ENCODE results near the gene SCAMP4. TPM values are rescaled to one million over a fixed set of nuclear protein-coding genes. Genes with fewer than 3 reads are reported as not detected.

The SCAMP4 gene
- total and polyA plus RNA-seq, 2 of the 13 experiments (the other 11 are each of a cell fraction or from before 2014, with no cell fraction given) = 10.7 to 13.7 TPM

- TF ChIP-seq ZNF629 (CRISPR knock-in tag; conservative IDR thresholded peaks at IDR 0.05) = peak; percentile 87
- no peak for TF ChIP-seq NPAS2 (CRISPR knock-in tag; IDR thresholded peaks at IDR 0.05; ENCODE audit: borderline replicate concordance)
- peak; percentile 96 for TF ChIP-seq RXRA (CRISPR knock-in tag; IDR thresholded peaks at IDR 0.05)
- TF ChIP-seq ZNF350 (CRISPR knock-in tag; IDR thresholded peaks at IDR 0.05; ENCODE audit: borderline replicate concordance, low read depth) = peak; percentile 79
- 0 out of 2 replicates have a peak, but pooled peaks have one; percentile 50 for TF ChIP-seq SIX1 (CRISPR knock-in tag; IDR thresholded peaks at IDR 0.05; ENCODE audit: borderline replicate concordance)
- peak; percentile 84 for TF ChIP-seq FOXA3 (CRISPR knock-in tag; IDR thresholded peaks at IDR 0.05)
- peak; percentile 57; the same call in 1 of the 2 replicates for TF ChIP-seq ZNF317 (CRISPR knock-in tag; IDR thresholded peaks at IDR 0.05)
- peak; percentile 83 for TF ChIP-seq CTCF (CRISPR knock-in tag; IDR thresholded peaks at IDR 0.05)
- TF ChIP-seq RFX1 (IDR thresholded peaks at IDR 0.05) = no peak
- TF ChIP-seq HDAC2 (CRISPR knock-in tag; IDR thresholded peaks at IDR 0.05) = peak; percentile 84
- TF ChIP-seq ZNF235 (CRISPR knock-in tag; IDR thresholded peaks at IDR 0.05; ENCODE audit: borderline replicate concordance) = no peak
- TF ChIP-seq FOXA1 (IDR thresholded peaks at IDR 0.05) = peak; percentile 65; the same call in 1 of the 2 replicates
- peak; percentile 89 for TF ChIP-seq FOXA1 (CRISPR knock-in tag; IDR thresholded peaks at IDR 0.05)
- no peak for TF ChIP-seq ZNF513 (CRISPR knock-in tag; conservative IDR thresholded peaks at IDR 0.05)
- TF ChIP-seq NRL (CRISPR knock-in tag; IDR thresholded peaks at IDR 0.05; ENCODE audit: borderline replicate concordance) = no peak; the same call in 1 of the 2 replicates
- TF ChIP-seq FOXP1 (IDR thresholded peaks at IDR 0.05) = no peak
- peak; percentile 71 for TF ChIP-seq FOXP1 (CRISPR knock-in tag; IDR thresholded peaks at IDR 0.05)
- peak; percentile 46; the same call in 1 of the 2 replicates for TF ChIP-seq ZBTB7A (CRISPR knock-in tag; IDR thresholded peaks at IDR 0.05)
- peak; percentile 41; the same call in 1 of the 2 replicates for TF ChIP-seq SAFB2 (CRISPR knock-in tag; IDR thresholded peaks at IDR 0.05; ENCODE audit: borderline replicate concordance, low read depth)
- peak; percentile 81; the same call in 1 of the 2 replicates for TF ChIP-seq MYC (CRISPR knock-in tag; IDR thresholded peaks at IDR 0.05; ENCODE audit: borderline replicate concordance)
- no peak for TF ChIP-seq CCDC6 (CRISPR knock-in tag; IDR thresholded peaks at IDR 0.05)
- TF ChIP-seq SOX5 (CRISPR knock-in tag; IDR thresholded peaks at IDR 0.05; ENCODE audit: borderline replicate concordance) = peak; percentile 83; the same call in 1 of the 2 replicates
- TF ChIP-seq HNRNPL (IDR thresholded peaks at IDR 0.05; ENCODE audit: low read depth, low read length) = peak; percentile 98
- TF ChIP-seq CCAR2 (optimal IDR thresholded peaks at IDR 0.05; ENCODE audit: low read depth, low read length) = no peak
- no peak for TF ChIP-seq JARID2 (CRISPR knock-in tag; IDR thresholded peaks at IDR 0.05; ENCODE audit: insufficient replicate concordance)
- TF ChIP-seq ZBTB7B (CRISPR knock-in tag; IDR thresholded peaks at IDR 0.05) = peak; percentile 96
- peak; percentile 62; the same call in 1 of the 2 replicates for TF ChIP-seq ZNF784 (CRISPR knock-in tag; IDR thresholded peaks at IDR 0.05; ENCODE audit: borderline replicate concordance)
Measured at GRCh38 chr19:1871140-1871597, 34.0 kb upstream of the SCAMP4 start (continued).

All from HepG2 (cell line).